Small intestine (tissue), 7 donors: Measurements from ENCODE around the gene KRT6C. TPM values are rescaled to one million over a fixed set of nuclear protein-coding genes. Genes with fewer than 3 reads are reported as not detected.

Experiments used
- DNase-seq, 2 donors: peaks; one replicate each; pipeline versions ENCODE4 v3.0.0 to v3.0.0-alpha.2; 2013
- FAIRE-seq: peaks from 2 replicates; lab custom pipeline; 2012; peaks lifted over from hg19 to GRCh38; lab: Jason Lieb, UNC
- H3K27ac ChIP-seq, 3 donors: one replicate each; pipeline ENCODE4 v1.5.1; 2013; ENCODE audit warnings: low read length in 2 of 3, mild to moderate bottlenecking in 2 of 3, control low read depth in 1 of 3, inconsistent platforms in 1 of 3, low read depth in 1 of 3, moderate library complexity in 1 of 3
- H3K27me3 ChIP-seq, 3 donors: one replicate each; pipeline ENCODE4 v1.6.1; 2013; ENCODE audit warnings: low read length in 3 of 3, inconsistent platforms in 1 of 3; ENCODE audit not compliant: control insufficient read depth in 3 of 3, insufficient read depth in 3 of 3
- H3K36me3 ChIP-seq, 3 donors: one replicate each; pipeline ENCODE4 v1.6.1; 2013; ENCODE audit warnings: low read length in 3 of 3, inconsistent platforms in 1 of 3, low read depth in 1 of 3, mild to moderate bottlenecking in 1 of 3, moderate library complexity in 1 of 3; ENCODE audit not compliant: control insufficient read depth in 3 of 3, insufficient read depth in 2 of 3
- H3K4me1 ChIP-seq, 3 donors: one replicate each; pipeline ENCODE4 v1.6.1; 2013; ENCODE audit warnings: low read length in 2 of 3, inconsistent platforms in 1 of 3, low read depth in 1 of 3, mild to moderate bottlenecking in 1 of 3, moderate library complexity in 1 of 3; ENCODE audit not compliant: control insufficient read depth in 3 of 3, insufficient read depth in 2 of 3
- H3K4me3 ChIP-seq, 3 donors: one replicate each; pipeline ENCODE4 v1.5.1; 2013; ENCODE audit warnings: low read length in 3 of 3, control low read depth in 1 of 3, inconsistent platforms in 1 of 3, low read depth in 1 of 3, mild to moderate bottlenecking in 1 of 3, moderate library complexity in 1 of 3
- H3K9me3 ChIP-seq, 2 donors: one replicate each; pipeline ENCODE4 v1.6.1; 2013; ENCODE audit warnings: low read depth in 1 of 2, low read length in 1 of 2; ENCODE audit not compliant: control insufficient read depth in 2 of 2, insufficient read depth in 1 of 2
- WGBS, 3 donors: extraction: QIAGEN DNeasy Blood & Tissue Kit; methylation state at CpG; one replicate each; pipeline ENCODE4 v1.1.7; 2013; 5-methylcytosine and 5-hydroxymethylcytosine counted together
- polyA plus RNA-seq, 4 donors: library from polyadenylated mRNA; stranded (reverse) in 3 of 4; unstranded in 1 of 4; fragments of 200-250 nt in 3 of 4; fragments of 120-200 nt in 1 of 4; gene quantifications; one replicate each; pipeline versions ENCODE4 v1.2.1 to v1.2.3, GENCODE V29; 2013
- donor health status: healthy with polysubstance abuse.
- donor health status: control.
- donor health status: control.
- donor health status: Bipolar disorder and iron deficiency.
- donor health status: healthy.

Gene KRT6C
- polyA plus RNA-seq, 4 donors: 0.03 TPM; not detected in 3

DNA sequence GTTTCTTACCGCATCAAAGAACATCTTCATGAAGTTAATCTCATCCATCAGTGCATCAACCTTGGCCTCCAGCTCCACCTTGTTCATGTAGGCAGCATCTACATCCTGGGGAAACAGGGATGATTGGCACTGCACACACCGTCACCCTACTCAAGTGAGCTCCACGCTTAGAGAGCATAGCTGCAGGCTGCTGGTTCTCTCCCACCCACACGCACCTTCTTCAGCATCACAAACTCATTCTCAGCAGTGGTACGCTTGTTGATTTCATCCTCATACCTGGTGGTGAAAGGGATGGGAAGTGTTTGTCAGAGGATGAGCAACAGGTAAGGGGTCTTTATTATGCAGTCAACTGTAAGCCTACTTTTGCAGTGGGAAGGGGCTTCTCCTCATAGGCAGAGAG, 44.3 kb upstream of the KRT6C start:
- DNase-seq (no peak), FAIRE-seq (no peak)
- H3K27me3 ChIP-seq: peaks cover 0 to 2% (median 1%) of the 10 kb centered on the region in 3 donors

DNA sequence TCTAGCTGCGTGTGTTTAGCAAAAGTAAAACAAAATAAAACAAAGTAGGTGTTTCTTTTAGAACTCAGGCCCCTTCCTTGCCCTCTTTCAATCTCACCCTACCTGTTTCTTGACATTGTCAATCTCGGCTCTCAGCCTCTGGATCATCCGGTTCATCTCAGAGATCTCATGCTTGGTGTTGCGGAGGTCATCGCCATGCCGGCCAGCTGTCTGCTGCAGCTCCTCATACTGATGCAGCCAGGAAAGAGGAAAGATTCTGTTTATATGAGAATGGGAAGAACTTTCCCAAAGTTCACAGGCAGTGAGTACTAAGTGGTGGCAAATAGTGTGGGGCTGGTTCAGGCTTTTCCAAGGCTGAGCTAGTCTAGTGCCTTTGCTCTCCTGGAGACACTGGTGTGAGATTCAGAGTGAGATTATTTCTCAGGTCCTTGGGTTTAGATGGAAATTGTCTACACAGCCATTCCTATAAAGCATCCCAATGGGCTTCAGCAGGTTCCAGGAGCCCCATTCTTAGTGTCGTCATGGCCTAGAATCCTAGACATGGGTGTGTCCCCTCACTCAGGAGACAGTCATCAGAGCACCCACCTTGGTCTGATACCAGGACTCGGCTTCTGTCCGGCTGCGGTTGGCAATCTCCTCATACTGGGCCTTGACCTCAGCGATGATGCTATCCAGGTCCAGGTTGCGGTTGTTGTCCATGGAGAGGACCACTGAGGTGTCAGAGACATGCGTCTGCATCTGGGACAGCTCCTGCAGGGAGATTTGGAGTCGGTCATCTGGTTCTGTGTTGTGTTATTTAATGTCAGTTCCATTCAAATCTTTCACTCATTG, 43.6 kb upstream of the KRT6C start:
- no peak for DNase-seq

More for the DNA sequence above, 44.3 kb upstream of the KRT6C start:
- Histone ChIP-seq H3K4me1 (peaks cover 0 to 9% (median 2%) of the 10 kb centered on the region in 3 donors), H3K4me3 (no peak overlapping the region), H3K27ac (no peak overlapping the region), H3K9me3 (no peaks in the 10 kb centered on the region), H3K36me3 (no peaks in the 10 kb centered on the region)
- 86 to 94% (median 90%) methylated on average over 5 of the region's 5 CpGs for WGBS, 3 donors

DNA sequence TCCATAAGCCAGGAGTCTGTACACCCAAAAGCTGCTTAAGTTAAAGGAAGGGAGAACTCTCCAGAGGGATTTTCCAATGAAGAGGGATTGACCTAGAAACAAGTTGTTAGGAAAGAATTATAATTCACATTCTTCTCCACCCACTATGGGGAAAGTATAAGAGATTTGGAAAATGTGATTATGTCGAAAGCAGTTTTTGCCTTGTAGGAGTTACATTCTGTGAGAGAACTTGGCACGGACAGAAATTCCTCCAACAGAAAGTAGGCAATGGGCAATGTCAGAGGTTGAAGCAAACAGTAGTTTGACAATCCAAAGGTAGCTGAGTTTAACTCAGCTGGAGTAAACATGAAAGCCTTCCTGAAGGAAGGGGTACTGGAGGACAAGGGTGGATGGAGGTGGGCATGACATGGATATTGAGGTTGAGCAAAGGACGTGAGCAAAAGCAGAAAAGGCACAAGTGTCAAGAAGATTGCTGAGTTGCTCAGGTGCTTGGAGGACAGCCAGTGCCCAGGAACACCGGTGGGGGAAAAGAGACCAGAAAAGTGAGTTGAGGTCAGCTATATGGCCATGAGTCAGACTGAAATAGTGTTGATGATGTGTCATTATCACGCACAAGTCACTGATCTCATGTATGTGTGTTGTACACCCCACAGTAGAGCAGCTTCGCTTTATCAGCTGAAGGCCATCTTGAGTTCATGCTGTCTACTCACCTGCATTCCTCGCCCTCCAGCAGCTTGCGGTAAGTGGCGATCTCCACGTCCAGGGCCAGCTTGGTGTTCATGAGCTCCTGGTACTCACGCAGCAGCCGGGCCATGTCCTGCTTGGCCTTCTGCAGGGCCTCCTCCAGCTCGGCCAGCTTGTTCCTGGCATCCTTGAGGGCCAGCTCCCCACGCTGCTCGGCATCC, 42.6 kb upstream of the KRT6C start:
- Histone ChIP-seq H3K27ac (no peak overlapping the region), H3K4me3 (no peak overlapping the region), H3K36me3 (no peaks in the 10 kb centered on the region), H3K27me3 (peaks cover 0 to 2% (median 0%) of the 10 kb centered on the region in 3 donors), H3K4me1 (peaks cover 0 to 3% (median 0%) of the 10 kb centered on the region in 3 donors), H3K9me3 (peaks cover 1 to 3% of the 10 kb centered on the region in 2 donors)
- WGBS, 3 donors: 79 to 87% (median 85%) methylated on average over 15 of the region's 15 CpGs
- FAIRE-seq: no peak
- no peak for DNase-seq

More for the DNA sequence above, 43.6 kb upstream of the KRT6C start:
- Histone ChIP-seq H3K36me3 (no peaks in the 10 kb centered on the region), H3K27me3 (peaks cover 0 to 2% (median 0%) of the 10 kb centered on the region in 3 donors), H3K4me3 (no peak overlapping the region), H3K4me1 (peaks cover 0 to 9% (median 2%) of the 10 kb centered on the region in 3 donors), H3K27ac (no peak overlapping the region), H3K9me3 (no peaks in the 10 kb centered on the region)
- FAIRE-seq: no peak
- WGBS, 3 donors: 89 to 91% (median 91%) methylated on average over 14 of the region's 14 CpGs

DNA sequence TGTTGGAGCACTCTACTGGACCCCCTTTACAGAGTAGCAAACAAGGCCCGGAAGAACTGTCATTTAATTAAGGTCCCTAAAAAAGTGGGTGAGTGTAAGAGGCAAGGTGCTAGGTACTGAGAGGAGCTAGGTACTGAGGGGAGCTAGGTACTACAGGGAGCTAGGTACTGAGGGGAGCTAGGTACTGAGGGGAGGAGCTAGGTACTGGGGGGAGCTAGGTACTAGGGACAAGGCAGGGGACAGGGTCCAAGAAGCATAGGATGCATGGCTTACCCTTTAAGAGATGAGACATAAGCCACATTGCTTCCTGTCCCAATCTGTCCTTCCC, 41.7 kb upstream of the KRT6C start:
- Histone ChIP-seq H3K27me3 (peaks cover 0 to 2% (median under 1%) of the 10 kb centered on the region in 3 donors), H3K4me3 (no peak overlapping the region), H3K9me3 (peaks cover 1 to 4% of the 10 kb centered on the region in 2 donors), H3K27ac (no peak overlapping the region), H3K4me1 (no peaks in the 10 kb centered on the region), H3K36me3 (no peaks in the 10 kb centered on the region)
- 90 to 96% (median 90%) methylated on average over 1 of the region's 1 CpG for WGBS, 3 donors
- FAIRE-seq: no peak
- no peak for DNase-seq

DNA sequence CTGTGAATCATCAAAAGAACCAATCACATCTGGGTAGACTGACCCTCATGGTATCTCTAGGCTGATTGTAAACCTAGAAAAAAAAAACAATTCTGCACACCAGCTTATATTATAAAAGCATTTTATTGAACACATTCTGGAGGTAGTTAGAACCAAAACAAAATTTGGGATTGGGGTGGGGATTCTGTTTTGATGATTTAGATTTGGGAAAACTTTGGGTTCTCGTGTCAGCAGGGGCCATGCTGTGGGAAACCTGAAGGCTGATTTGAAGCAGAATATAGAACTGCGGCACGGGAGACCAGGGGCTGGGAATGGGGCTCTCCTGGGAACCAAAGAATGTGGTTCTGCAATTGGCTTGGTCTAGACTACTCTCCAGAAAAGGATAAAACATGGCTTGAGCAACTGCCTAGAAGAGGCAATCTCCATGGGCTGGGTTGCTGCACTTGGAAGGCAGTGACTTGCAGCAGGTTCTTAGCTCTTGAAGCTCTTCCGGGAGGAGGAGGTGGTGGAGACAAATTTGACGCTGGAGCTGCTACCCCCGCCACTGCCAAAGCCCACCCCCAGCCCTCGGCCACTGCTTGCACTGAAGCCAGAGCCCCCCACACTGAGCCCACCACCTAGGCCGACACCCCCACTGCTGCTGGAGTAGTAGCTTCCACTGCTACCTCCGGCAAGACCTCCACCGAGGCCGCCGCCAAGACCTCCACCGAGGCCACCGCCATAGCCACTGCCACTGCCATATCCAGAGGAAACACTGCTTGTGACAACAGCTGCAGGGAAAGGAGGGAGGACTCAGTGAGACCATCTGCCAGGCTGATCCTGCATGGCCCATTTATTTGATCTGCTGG, 41.1 kb upstream of the KRT6C start:
- Histone ChIP-seq H3K4me1 (no peaks in the 10 kb centered on the region), H3K36me3 (no peaks in the 10 kb centered on the region), H3K27me3 (peaks cover 0 to 2% (median 2%) of the 10 kb centered on the region in 3 donors), H3K27ac (no peak overlapping the region), H3K9me3 (peaks cover 1 to 4% of the 10 kb centered on the region in 2 donors), H3K4me3 (no peak overlapping the region)
- FAIRE-seq (no peak), DNase-seq (no peak)
- WGBS, 3 donors: 93 to 97% (median 95%) methylated on average over 14 of the region's 14 CpGs

DNA sequence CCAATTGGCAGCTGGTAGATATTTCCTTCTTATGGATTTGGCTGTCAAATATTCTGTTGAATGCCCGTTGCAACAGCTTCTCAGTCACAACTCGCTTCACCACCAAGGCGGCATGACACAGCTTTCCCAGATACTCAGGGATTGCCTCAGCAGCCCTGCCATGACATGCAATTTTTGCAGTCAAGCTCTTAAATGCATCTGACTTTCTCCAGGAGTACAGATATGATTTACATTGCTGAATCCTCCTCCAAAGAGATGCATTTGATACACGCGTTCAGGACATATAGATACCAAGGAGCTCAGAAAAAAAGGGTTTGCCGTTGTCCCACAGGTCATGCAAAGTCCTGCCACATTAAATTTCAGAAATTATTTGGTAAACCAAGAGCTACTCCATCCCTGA, 40.1 kb upstream of the KRT6C start:
- peaks cover 0 to 2% (median 2%) of the 10 kb centered on the region in 3 donors for H3K27me3 ChIP-seq
- H3K4me3 ChIP-seq: no peak overlapping the region
- FAIRE-seq (no peak), DNase-seq (no peak)
- H3K36me3 ChIP-seq: no peaks in the 10 kb centered on the region
- WGBS, 3 donors: 77 to 89% (median 89%) methylated on average over 6 of the region's 6 CpGs
- no peak overlapping the region for H3K27ac ChIP-seq
- no peaks in the 10 kb centered on the region for H3K4me1 ChIP-seq
- peaks cover 1 to 4% of the 10 kb centered on the region in 2 donors for H3K9me3 ChIP-seq

DNA sequence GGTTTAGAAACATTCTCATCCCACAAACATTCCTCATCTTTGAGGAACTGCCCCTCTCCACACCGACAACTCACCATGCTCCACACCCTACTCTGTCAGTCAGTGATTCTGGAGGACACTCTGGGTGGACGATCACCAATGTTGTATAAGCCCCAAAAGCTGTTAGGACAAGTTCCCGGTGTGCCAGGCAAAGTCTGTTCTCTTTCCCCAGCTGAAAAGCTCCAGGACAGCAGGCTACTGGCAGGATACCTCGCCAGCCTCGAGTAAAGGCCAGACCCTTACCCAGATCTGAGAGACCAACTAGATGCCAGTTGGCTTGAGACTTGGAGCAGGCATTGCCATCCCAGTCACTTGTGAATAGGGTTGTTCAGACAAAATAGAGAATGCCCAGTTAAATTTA, 34.6 kb upstream of the KRT6C start:
- 73 to 81% (median 80%) methylated on average over 5 of the region's 5 CpGs for WGBS, 3 donors
- FAIRE-seq (no peak), DNase-seq (no peak)
- Histone ChIP-seq H3K9me3 (peaks cover 1 to 4% of the 10 kb centered on the region in 2 donors), H3K27me3 (peaks cover 0 to 7% (median 4%) of the 10 kb centered on the region in 3 donors), H3K4me1 (no peaks in the 10 kb centered on the region), H3K36me3 (no peaks in the 10 kb centered on the region), H3K4me3 (no peak overlapping the region), H3K27ac (no peak overlapping the region)
